SU-DHL-6 (cell line): ENCODE data around the gene IGSF8.

ENCODE experiments used
- H2AFZ ChIP-seq: fragments of 200-600 bp; sonication (generic); 2 replicates; pipeline ENCODE4 v1.6.1; 2014; ENCODE audit warnings: low read depth, mild to moderate bottlenecking, moderate library complexity, mixed read lengths, antibody characterized with exemption, low read length; ENCODE audit not compliant: severe bottlenecking
- H3F3A ChIP-seq: fragments of 200-600 bp; shearing (Covaris generic); 2 replicates; pipeline ENCODE4 v1.6.0; 2016; ENCODE audit warnings: antibody characterized with exemption, mild to moderate bottlenecking; ENCODE audit not compliant: insufficient read depth
- H3K27ac ChIP-seq: fragments of 200-600 bp; sonication (generic); 2 replicates; pipeline ENCODE4 v1.5.1; 2016; ENCODE audit warnings: low read depth, mild to moderate bottlenecking, low read length, moderate library complexity, mixed read lengths
- H3K27me3 ChIP-seq: fragments of 200-600 bp; sonication (generic), shearing (Covaris generic); 2 replicates; pipeline ENCODE4 v1.6.0; 2014; ENCODE audit warnings: mild to moderate bottlenecking, low read length
- H3K36me3 ChIP-seq: fragments of 200-600 bp; sonication (generic); 2 replicates; pipeline ENCODE4 v1.6.1; 2014; ENCODE audit warnings: mild to moderate bottlenecking, low read length, mixed read lengths
- H3K4me2 ChIP-seq: fragments of 300-600, 200-600 bp; shearing (Covaris generic), sonication (generic); 2 replicates; pipeline ENCODE4 v1.6.0; 2014; ENCODE audit warnings: low read length, low read depth, mild to moderate bottlenecking; ENCODE audit not compliant: poor library complexity, severe bottlenecking
- H3K4me3 ChIP-seq: fragments of 200-600 bp; sonication (generic); 2 replicates; pipeline ENCODE4 v1.5.1; 2014; ENCODE audit warnings: antibody characterized with exemption, low read length, mild to moderate bottlenecking, mixed read lengths; ENCODE audit not compliant: insufficient read depth, poor library complexity, severe bottlenecking
- H3K79me2 ChIP-seq: fragments of 200-600 bp; sonication (generic); 2 replicates; pipeline ENCODE4 v1.6.1; 2014; ENCODE audit warnings: mild to moderate bottlenecking, low read length, moderate library complexity; ENCODE audit not compliant: insufficient read depth
- H3K9ac ChIP-seq: fragments of 200-600 bp; sonication (generic); 2 replicates; pipeline ENCODE4 v1.7.0; 2014; ENCODE audit warnings: mild to moderate bottlenecking, low read length
- H3K9me2 ChIP-seq: fragments of 200-600 bp; sonication (generic); replicated peaks from 2 replicates; pipeline ENCODE4 v1.6.1; 2014; ENCODE audit warnings: low read length; ENCODE audit not compliant: insufficient read depth
- H3K9me3 ChIP-seq: fragments of 200-600 bp; sonication (generic); 2 replicates; pipeline ENCODE4 v1.6.1; 2014; ENCODE audit warnings: low read length, mixed read lengths; ENCODE audit not compliant: insufficient read depth
- H4K20me1 ChIP-seq: fragments of 200-600 bp; sonication (generic); 2 replicates; pipeline ENCODE4 v1.6.1; 2014; ENCODE audit warnings: low read depth, mild to moderate bottlenecking, antibody characterized with exemption, low read length, moderate library complexity, mixed read lengths
- EZH2phosphoT487 ChIP-seq: fragments of 200-600 bp; sonication (generic), shearing (Covaris generic); conservative IDR thresholded peaks from 2 replicates; pipeline ENCODE4 v1.6.1; 2018; ENCODE audit warnings: mild to moderate bottlenecking, antibody characterized with exemption, low read length, moderate library complexity, mixed read lengths
- TF ChIP-seq, protein P1 (sequence below): fragments of 200-600 bp; sonication (generic); IDR thresholded peaks from one replicate; pipeline ENCODE4 v1.5.1; 2017; ENCODE audit warnings: antibody characterized with exemption, mild to moderate bottlenecking, low read length, moderate library complexity; ENCODE audit not compliant: insufficient read depth, poor library complexity, severe bottlenecking

The IGSF8 gene

DNA sequence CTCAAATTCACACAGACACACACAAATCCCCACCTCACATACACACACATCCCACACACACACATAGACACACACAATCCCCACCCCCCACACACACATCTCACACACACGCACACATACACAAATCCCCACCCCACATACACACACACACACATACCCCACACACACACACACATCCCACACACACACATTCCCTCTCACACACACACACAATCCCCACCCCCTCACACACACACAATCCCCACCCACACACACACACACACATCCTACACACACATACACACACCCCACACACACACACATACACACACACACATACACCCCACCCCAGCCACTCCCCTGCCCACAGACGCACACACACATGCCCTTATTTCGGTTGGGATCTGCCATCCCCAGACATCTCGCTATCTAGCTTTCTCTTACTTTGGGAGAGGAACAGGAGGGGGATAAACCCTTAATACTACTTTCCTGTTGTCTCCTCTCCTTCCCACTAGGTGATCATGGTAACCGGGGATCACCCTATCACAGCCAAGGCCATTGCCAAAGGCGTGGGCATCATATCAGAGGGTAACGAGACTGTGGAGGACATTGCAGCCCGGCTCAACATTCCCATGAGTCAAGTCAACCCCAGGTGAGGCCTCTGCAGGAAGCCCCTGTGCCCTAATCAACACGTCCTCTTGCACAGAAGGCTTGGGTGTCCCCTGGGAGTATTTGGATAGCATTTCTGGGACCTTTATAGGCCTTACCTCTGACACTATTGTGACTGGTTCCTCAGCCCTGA is 35.8 kb upstream of the IGSF8 start:
- Histone ChIP-seq H4K20me1 (no peaks in the 10 kb centered on the region), H3K79me2 (no peaks in the 10 kb centered on the region), H3K9ac (no peak overlapping the region), H3K9me3 (no peaks in the 10 kb centered on the region), H3K4me3 (no peak overlapping the region), H3F3A (no peaks in the 10 kb centered on the region), H3K27me3 (no peaks in the 10 kb centered on the region), H3K9me2 (no peaks in the 10 kb centered on the region), H3K36me3 (no peaks in the 10 kb centered on the region), H2AFZ (no peak overlapping the region), H3K27ac (no peak overlapping the region), H3K4me2 (no peak overlapping the region)
- TF ChIP-seq, protein P1, sequence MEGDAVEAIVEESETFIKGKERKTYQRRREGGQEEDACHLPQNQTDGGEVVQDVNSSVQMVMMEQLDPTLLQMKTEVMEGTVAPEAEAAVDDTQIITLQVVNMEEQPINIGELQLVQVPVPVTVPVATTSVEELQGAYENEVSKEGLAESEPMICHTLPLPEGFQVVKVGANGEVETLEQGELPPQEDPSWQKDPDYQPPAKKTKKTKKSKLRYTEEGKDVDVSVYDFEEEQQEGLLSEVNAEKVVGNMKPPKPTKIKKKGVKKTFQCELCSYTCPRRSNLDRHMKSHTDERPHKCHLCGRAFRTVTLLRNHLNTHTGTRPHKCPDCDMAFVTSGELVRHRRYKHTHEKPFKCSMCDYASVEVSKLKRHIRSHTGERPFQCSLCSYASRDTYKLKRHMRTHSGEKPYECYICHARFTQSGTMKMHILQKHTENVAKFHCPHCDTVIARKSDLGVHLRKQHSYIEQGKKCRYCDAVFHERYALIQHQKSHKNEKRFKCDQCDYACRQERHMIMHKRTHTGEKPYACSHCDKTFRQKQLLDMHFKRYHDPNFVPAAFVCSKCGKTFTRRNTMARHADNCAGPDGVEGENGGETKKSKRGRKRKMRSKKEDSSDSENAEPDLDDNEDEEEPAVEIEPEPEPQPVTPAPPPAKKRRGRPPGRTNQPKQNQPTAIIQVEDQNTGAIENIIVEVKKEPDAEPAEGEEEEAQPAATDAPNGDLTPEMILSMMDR = no peak
- TF ChIP-seq EZH2phosphoT487 = no peak

DNA sequence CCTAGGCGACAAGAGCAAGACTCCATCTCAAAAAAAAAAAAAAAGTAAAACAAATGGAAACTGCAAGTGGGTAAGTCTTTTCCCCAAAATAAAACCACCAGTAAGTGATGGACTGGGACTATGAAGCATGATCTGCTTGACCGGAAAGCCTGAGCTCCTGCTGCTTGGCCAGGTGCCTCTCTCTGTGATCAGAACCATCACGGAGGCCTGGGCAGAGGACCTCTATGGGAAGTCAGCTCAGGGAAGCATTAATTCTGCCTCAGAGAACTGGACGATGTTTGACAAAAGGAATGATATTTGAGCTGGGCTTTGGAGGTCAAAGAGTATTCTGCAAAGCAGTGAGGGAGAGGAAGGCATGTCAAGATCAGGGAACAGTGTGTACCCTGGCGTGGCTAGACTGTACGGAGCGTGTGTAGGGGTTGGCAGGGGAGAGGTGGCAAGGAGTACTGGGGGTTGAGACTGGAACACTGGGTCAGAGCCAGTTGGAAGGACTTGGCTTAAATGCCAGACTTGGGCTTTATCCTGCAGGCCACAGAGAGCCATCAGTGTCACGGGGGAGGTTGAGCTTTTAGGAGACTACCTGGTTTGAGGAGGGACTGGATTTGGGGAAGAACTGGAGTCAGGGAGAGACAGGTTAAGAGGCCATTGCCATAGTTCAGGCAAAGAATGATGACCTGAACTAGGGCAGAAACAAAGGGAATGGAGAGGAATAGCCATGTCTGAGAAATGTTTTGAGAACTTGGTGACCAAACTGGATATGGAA is 33.6 kb upstream of the IGSF8 start:
- Histone ChIP-seq H2AFZ (no peak overlapping the region), H3K79me2 (no peaks in the 10 kb centered on the region), H4K20me1 (no peaks in the 10 kb centered on the region), H3K27ac (no peak overlapping the region), H3K36me3 (no peaks in the 10 kb centered on the region), H3F3A (no peaks in the 10 kb centered on the region), H3K4me2 (no peak overlapping the region), H3K9me2 (no peaks in the 10 kb centered on the region), H3K27me3 (no peaks in the 10 kb centered on the region), H3K9me3 (no peaks in the 10 kb centered on the region), H3K9ac (no peak overlapping the region), H3K4me3 (no peak overlapping the region)
- TF ChIP-seq EZH2phosphoT487 = no peak
- TF ChIP-seq, protein P1 = no peak

DNA sequence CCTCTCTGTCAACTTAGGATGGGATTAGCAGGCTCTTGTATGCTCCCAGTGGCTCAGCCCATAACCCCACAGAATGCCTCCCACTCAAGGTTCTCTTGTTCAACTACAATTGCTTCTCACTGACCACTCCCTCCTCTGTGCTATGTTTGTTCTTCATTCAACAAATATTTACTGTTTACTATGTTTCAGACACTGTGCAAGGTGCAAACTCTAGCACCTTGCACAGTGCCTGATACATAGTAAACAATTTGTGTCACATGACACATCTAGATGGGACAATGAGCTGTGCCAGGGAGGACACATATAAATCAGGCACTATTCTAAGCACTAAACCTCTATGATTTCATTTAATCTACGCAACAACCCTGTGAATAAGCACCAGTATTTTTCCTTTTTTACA is 32.5 kb upstream of the IGSF8 start:
- no peaks in the 10 kb centered on the region for H4K20me1 ChIP-seq
- no peaks in the 10 kb centered on the region for H3K79me2 ChIP-seq
- H3K27ac ChIP-seq = no peak overlapping the region
- H3K9me3 ChIP-seq = no peaks in the 10 kb centered on the region
- no peaks in the 10 kb centered on the region for H3K36me3 ChIP-seq
- H3K4me3 ChIP-seq = no peak overlapping the region
- no peak overlapping the region for H3K9ac ChIP-seq
- TF ChIP-seq, protein P1 = no peak
- TF ChIP-seq EZH2phosphoT487 = no peak
- no peak overlapping the region for H2AFZ ChIP-seq
- no peaks in the 10 kb centered on the region for H3K9me2 ChIP-seq
- no peaks in the 10 kb centered on the region for H3F3A ChIP-seq
- H3K4me2 ChIP-seq = no peak overlapping the region
- H3K27me3 ChIP-seq = no peaks in the 10 kb centered on the region
